HK-2 (cell line): ENCODE results near the gene TNFSF9.
"Not testable (repeated sequence)": the region's sequence is repeated elsewhere in the genome, so short reads cannot be mapped to it uniquely, and the experiment has no call there.

Experiments used
- DNase-seq: peaks from one replicate; pipeline ENCODE4 v3.0.0-alpha.2; 2018; ENCODE audit not compliant: unreplicated experiment

The TNFSF9 gene

GRCh38 chr19:6572217-6572616 lies 41.4 kb downstream of the TNFSF9 start:
- no peak for DNase-seq

- no peak for DNase-seq
Measured at GRCh38 chr19:6573350-6573749, 42.5 kb downstream of the TNFSF9 start.

GRCh38 chr19:6576869-6577475 lies 46.1 kb downstream of the TNFSF9 start:
- no peak for DNase-seq

GRCh38 chr19:6577476-6578125 lies 46.8 kb downstream of the TNFSF9 start:
- no peak for DNase-seq

- no peak for DNase-seq
Measured at GRCh38 chr19:6579450-6580178, 48.8 kb downstream of the TNFSF9 start.

- DNase-seq, result peak; percentile 93
Measured at GRCh38 chr19:6580313-6580712, 49.5 kb downstream of the TNFSF9 start.

- not testable (repeated sequence) for DNase-seq
Measured at GRCh38 chr19:6582515-6583484, 52.0 kb downstream of the TNFSF9 start.
